PC-9 (cell line): ENCODE results near the gene PUS7. TPM values are rescaled to one million over a fixed set of nuclear protein-coding genes. Genes with fewer than 3 reads are reported as not detected.

Experiments used
- BruUV-seq: library from RNA; stranded (reverse); fragments of 400-500 nt; replicated peaks from 2 replicates; lab custom pipeline; 2021; lab: Mats Ljungman, UMichigan
- CTCF ChIA-PET: fragments of 300-600 bp; sonication (Branson Sonifier 250); formaldehyde crosslinking; loops from one replicate; lab custom pipeline; 2022; ENCODE audit warnings: antibody characterized with exemption; lab: Charles Lee
- POLR2A ChIA-PET: fragments of 300-600 bp; sonication (Branson Sonifier 250); formaldehyde crosslinking; loops from one replicate; lab custom pipeline; 2022; ENCODE audit warnings: antibody characterized with exemption; ENCODE audit not compliant: unreplicated experiment; lab: Charles Lee
- DNase-seq, 2 experiments: peaks; one replicate each; pipeline versions ENCODE4 v3.0.0 to v3.0.0-alpha.2; 2015 to 2022; ENCODE audit warnings: mixed read lengths in 1 of 2
- H2AFZ ChIP-seq: fragments of 200-600 bp; sonication (generic); 2 replicates; pipeline ENCODE4 v1.8.1; 2017; ENCODE audit warnings: antibody characterized with exemption
- H3F3A ChIP-seq: fragments of 200-600 bp; sonication (generic); 2 replicates; pipeline ENCODE4 v1.8.1; 2017; ENCODE audit warnings: antibody characterized with exemption, mild to moderate bottlenecking, low read depth; ENCODE audit not compliant: insufficient read depth
- H3K27ac ChIP-seq: fragments of 200-600 bp; sonication (generic); 2 replicates; pipeline ENCODE4 v1.6.1; 2016; ENCODE audit warnings: mixed run types
- H3K27me3 ChIP-seq: fragments of 200-600 bp; sonication (generic); 2 replicates; pipeline ENCODE4 v1.6.1; 2016; ENCODE audit warnings: low read depth, mixed run types; ENCODE audit not compliant: insufficient read depth
- H3K36me3 ChIP-seq: fragments of 200-600 bp; sonication (generic); 2 replicates; pipeline ENCODE4 v1.6.1; 2016; ENCODE audit warnings: low read depth, mixed run types
- H3K4me1 ChIP-seq: fragments of 200-600 bp; sonication (generic); replicated peaks from 2 replicates; pipeline ENCODE4 v1.6.1; 2016; ENCODE audit warnings: mixed run types; ENCODE audit not compliant: insufficient read depth
- H3K4me2 ChIP-seq: fragments of 200-600 bp; sonication (generic); 2 replicates; pipeline ENCODE4 v1.6.1; 2017; ENCODE audit warnings: mixed run types
- H3K4me3 ChIP-seq: fragments of 200-600 bp; sonication (generic); 2 replicates; pipeline ENCODE4 v1.6.1; 2016; ENCODE audit warnings: mixed run types
- H3K79me2 ChIP-seq: fragments of 200-600 bp; sonication (generic); 2 replicates; pipeline ENCODE4 v1.6.1; 2017; ENCODE audit warnings: low read depth, mixed run types
- H3K9me2 ChIP-seq: fragments of 200-600 bp; sonication (generic); 2 replicates; pipeline ENCODE4 v1.8.1; 2017; ENCODE audit warnings: mild to moderate bottlenecking; ENCODE audit not compliant: insufficient read depth
- H3K9me3 ChIP-seq: fragments of 200-600 bp; sonication (generic); 2 replicates; pipeline ENCODE4 v1.8.1; 2016; ENCODE audit warnings: low read depth; ENCODE audit not compliant: insufficient read depth
- H4K20me1 ChIP-seq: fragments of 200-600 bp; sonication (generic); 2 replicates; pipeline ENCODE4 v1.8.1; 2017; ENCODE audit not compliant: insufficient read depth
- CTCF ChIP-seq: fragments of 200-600 bp; sonication (generic); conservative IDR thresholded peaks from 2 replicates; pipeline ENCODE4 v1.6.1; 2017; ENCODE audit warnings: mixed run types, antibody characterized with exemption, mild to moderate bottlenecking, moderate library complexity
- EZH2 ChIP-seq: fragments of 200-600 bp; sonication (generic); IDR thresholded peaks from 2 replicates; pipeline ENCODE4 v1.8.0; 2017; ENCODE audit warnings: antibody characterized with exemption, low read depth
- intact Hi-C: fragments of 100-400 bp; cut with micrococcal nuclease; formaldehyde crosslinking; loops from one replicate; pipeline ENCODE4 v1.10.0; 2022; ENCODE audit not compliant: unreplicated experiment
- total RNA-seq: library from RNA; stranded (reverse); gene quantifications from 2 replicates; pipeline ENCODE4 v1.2.3, GENCODE V29; 2021

Gene PUS7
- total RNA-seq, 1 experiment from 2014 or later = 25.0 TPM

- intact Hi-C loops = loop anchor here (1.0 to 5.0 kb wide), 3 partner anchors 12 to 591 kb away; no protein-coding TSS in a partner anchor
- Histone ChIP-seq H3F3A (no peaks in the 10 kb centered on the region; the same call in 1 of the 2 replicates), H3K36me3 (peaks cover 5% of the 10 kb centered on the region; the same call in 1 of the 2 replicates), H3K4me2 (peak overlapping the region; percentile 81), H2AFZ (peak overlapping the region; percentile 97), H4K20me1 (no peaks in the 10 kb centered on the region), H3K9me3 (no peaks in the 10 kb centered on the region), H3K27me3 (no peaks in the 10 kb centered on the region), H3K27ac (peak overlapping the region; percentile 66), H3K4me3 (peak overlapping the region; percentile 89), H3K4me1 (peaks cover 11% of the 10 kb centered on the region), H3K9me2 (no peaks in the 10 kb centered on the region), H3K79me2 (peaks cover 17% of the 10 kb centered on the region)
- CTCF ChIA-PET = no interaction called here
- POLR2A ChIA-PET = interaction anchor here (0.5 to 0.8 kb wide), 4 partner anchors 53 to 525 kb away, joined by 3 to 5 read pairs (median 4); no protein-coding TSS in a partner anchor
- BruUV-seq = no TSS peak
- TF ChIP-seq EZH2 (no peak), CTCF (no peak)
- DNase-seq = no peak
Observed at GRCh38 chr7:105532709-105533460, 10.8 kb upstream of the PUS7 start.

- Histone ChIP-seq H3K79me2 (peaks cover 17% of the 10 kb centered on the region), H3K4me3 (peak within 1 kb of the TSS; percentile 89), H3K27ac (peak within 1 kb of the TSS; percentile 66), H2AFZ (peak within 1 kb of the TSS; percentile 97), H3K27me3 (no peaks in the 10 kb centered on the region), H3K9me2 (no peaks in the 10 kb centered on the region), H3F3A (no peaks in the 10 kb centered on the region; the same call in 1 of the 2 replicates), H3K36me3 (0 out of 2 replicates have a peak, but pooled peaks cover 5% of the 10 kb centered on the region), H3K4me1 (peaks cover 11% of the 10 kb centered on the region), H3K9me3 (no peaks in the 10 kb centered on the region), H3K4me2 (peak within 1 kb of the TSS; percentile 81), H4K20me1 (no peaks in the 10 kb centered on the region)
- TSS peak; percentile 66 for BruUV-seq
- DNase-seq = peak; percentile 85 to 96
- no peak for TF ChIP-seq EZH2
- peak; percentile 56; the same call in 1 of the 2 replicates for TF ChIP-seq CTCF
- intact Hi-C loops = loop anchor here (1.0 to 5.0 kb wide), 3 partner anchors 11 to 590 kb away; no protein-coding TSS in a partner anchor
- CTCF ChIA-PET = interaction anchor here (0.6 to 1.1 kb wide), 6 partner anchors 54 to 624 kb away, joined by 3 to 8 read pairs (median 4); no protein-coding TSS in a partner anchor
- POLR2A ChIA-PET = interaction anchor here (0.6 to 1.0 kb wide), 13 partner anchors 10 to 637 kb away, joined by 3 to 6 read pairs (median 4); partner anchors contain the start of genes KMT2E and PUS7
Observed at GRCh38 chr7:105531792-105532671, 10.0 kb upstream of the PUS7 start, which contains the start of gene RINT1. Gene RINT1 (plus strand): TSS chr7:105532201. CDS start chr7:105532316, 115 bp downstream.

- no peak for TF ChIP-seq EZH2
- no peak for TF ChIP-seq CTCF
- BruUV-seq = no TSS peak
- H3K4me1 ChIP-seq = peaks cover 11% of the 10 kb centered on the region
- ChIA-PET POLR2A (no interaction called here), CTCF (no interaction called here)
- intact Hi-C loops = loop anchor here (5.0 kb wide), 2 partner anchors 512 to 588 kb away; no protein-coding TSS in a partner anchor
- H3K9me3 ChIP-seq = no peaks in the 10 kb centered on the region
- H3F3A ChIP-seq = no peaks in the 10 kb centered on the region; the same call in 1 of the 2 replicates
- no peaks in the 10 kb centered on the region for H4K20me1 ChIP-seq
- H3K4me2 ChIP-seq = no peak overlapping the region
- no peaks in the 10 kb centered on the region for H3K36me3 ChIP-seq
- no peaks in the 10 kb centered on the region for H3K27me3 ChIP-seq
- peaks cover 17% of the 10 kb centered on the region for H3K79me2 ChIP-seq
- no peak for DNase-seq
- H3K27ac ChIP-seq = no peak overlapping the region
- no peak overlapping the region for H3K4me3 ChIP-seq
- no peak overlapping the region for H2AFZ ChIP-seq
- H3K9me2 ChIP-seq = no peaks in the 10 kb centered on the region
Observed at GRCh38 chr7:105530546-105530945, 8.5 kb upstream of the PUS7 start.
